Motor neuron (in vitro differentiated cells): ENCODE results near the gene EBPL. TPM values are rescaled to one million over a fixed set of nuclear protein-coding genes. Genes with fewer than 3 reads are reported as not detected.
"Not testable (repeated sequence)": the region's sequence is repeated elsewhere in the genome, so short reads cannot be mapped to it uniquely, and the experiment has no call there.

Source experiments
- ATAC-seq, 8 experiments: fragments of 200-7000 bp; cut with Tn5 transposase; replicated peaks in 6 of 8; 2 replicates each; pipeline ENCODE4 v1.8.0; 2021; ENCODE audit warnings: mild to moderate bottlenecking in 8 of 8, moderate library complexity in 8 of 8
- H3K27ac ChIP-seq, 2 donors: fragments of 250-450 bp; sonication (Bioruptor Pico); 2 replicates each; pipeline ENCODE4 v1.9.0; 2021; ENCODE audit warnings: antibody characterized with exemption in 2 of 2, mild to moderate bottlenecking in 2 of 2, moderate library complexity in 1 of 2
- H3K4me1 ChIP-seq, 2 donors: fragments of 250-450 bp; sonication (Bioruptor Pico); replicated peaks in 1 of 2; 2 replicates each; pipeline ENCODE4 v1.6.1; 2021; ENCODE audit warnings: antibody characterized with exemption in 2 of 2, mild to moderate bottlenecking in 2 of 2, moderate library complexity in 1 of 2
- H3K4me3 ChIP-seq, 5 donors: fragments of 250-450 bp; sonication (Bioruptor Pico); 2 replicates each; pipeline ENCODE4 v1.9.0; 2021; ENCODE audit warnings: antibody characterized with exemption in 5 of 5, mild to moderate bottlenecking in 5 of 5, moderate library complexity in 4 of 5
- WGBS, 10 experiments: fragments of 450-650 bp; shearing (Covaris generic); methylation state at CpG; one replicate each; pipeline ENCODE4 v1.0.0; 2022; 5-methylcytosine and 5-hydroxymethylcytosine counted together
- in situ Hi-C, 9 experiments: fragments of 400-800 bp; cut with MboI; loops; one replicate each; pipeline ENCODE4 v1.15.0; 2021; ENCODE audit warnings: low sequenced_read_pairs in 9 of 9, low pct_unique_long_range_greater_than_20kb in 2 of 9; ENCODE audit not compliant: unreplicated experiment in 9 of 9
- total RNA-seq, 8 experiments: library from RNA; unstranded; fragments of 300-600 nt; gene quantifications; 2 replicates each; pipeline versions ENCODE4 v1.2.3 to v1.2.4, GENCODE V29; 2022

Gene EBPL
- total RNA-seq: 10 to 100 TPM; 17.7 to 50.3 (median 26.0) TPM

- in situ Hi-C loops: no loop called here
- Histone ChIP-seq H3K4me3 (peak within 1 kb of the TSS; percentile 55 to 87 (median 62)), H3K4me1 (peaks cover 3 to 4% of the 10 kb centered on the region in 2 donors), H3K27ac (peak within 1 kb of the TSS; percentile 73 to 85)
- peak; percentile 95 to 98 (median 98) for ATAC-seq
- WGBS, 10 experiments: 0 to 1% (median 0%) methylated on average over 1 to 18 of the region's 67 CpGs; no CpG with 5 or more reads in 7 of the 10 experiments
Measured at GRCh38 chr13:49690995-49691784, at the start of gene EBPL. TSS of gene EBPL (minus strand) at chr13:49691486. CDS start at chr13:49691424, 62 bp downstream.

GRCh38 chr13:49740870-49741269 is 49.6 kb upstream of the EBPL start:
- in situ Hi-C loops: no loop called here
- no peaks in the 10 kb centered on the region for H3K4me1 ChIP-seq
- H3K4me3 ChIP-seq: no peak overlapping the region
- no peak for ATAC-seq
- 75 to 100% (median 100%) methylated on average over 2 of the region's 2 CpGs; no CpG with 5 or more reads in 6 of the 10 experiments for WGBS, 10 experiments
- no peak overlapping the region for H3K27ac ChIP-seq

- Histone ChIP-seq H3K27ac (no peak overlapping the region), H3K4me3 (no peak overlapping the region), H3K4me1 (no peaks in the 10 kb centered on the region)
- WGBS, 10 experiments: 75 to 100% (median 93%) methylated on average over 2 to 5 of the region's 5 CpGs
- in situ Hi-C loops: no loop called here
- ATAC-seq: no peak
Measured at GRCh38 chr13:49739498-49740187, 48.4 kb upstream of the EBPL start.

GRCh38 chr13:49733181-49733951 is 42.1 kb upstream of the EBPL start:
- Histone ChIP-seq H3K4me1 (no peaks in the 10 kb centered on the region), H3K27ac (no peak overlapping the region), H3K4me3 (no peak overlapping the region)
- in situ Hi-C loops: no loop called here
- WGBS, 10 experiments: 80 to 100% (median 99%) methylated on average over 1 to 7 of the region's 12 CpGs; no CpG with 5 or more reads in 2 of the 10 experiments
- ATAC-seq: no peak

GRCh38 chr13:49731766-49732165 is 40.5 kb upstream of the EBPL start:
- Histone ChIP-seq H3K4me1 (no peaks in the 10 kb centered on the region), H3K4me3 (no peak overlapping the region), H3K27ac (no peak overlapping the region)
- no peak for ATAC-seq
- in situ Hi-C loops: no loop called here

- in situ Hi-C loops: no loop called here
- 88 to 100% (median 95%) methylated on average over 2 to 6 of the region's 6 CpGs for WGBS, 10 experiments
- H3K4me1 ChIP-seq: no peaks in the 10 kb centered on the region
- H3K4me3 ChIP-seq: no peak overlapping the region
- H3K27ac ChIP-seq: no peak overlapping the region
- ATAC-seq: no peak
Measured at GRCh38 chr13:49716615-49717014, 25.3 kb upstream of the EBPL start.

- no peaks in the 10 kb centered on the region for H3K4me1 ChIP-seq
- no peak for ATAC-seq
- WGBS, 10 experiments: 100% methylated on average over 1 of the region's 1 CpG; no CpG with 5 or more reads in 2 of the 10 experiments
- no peak overlapping the region for H3K27ac ChIP-seq
- no peak overlapping the region for H3K4me3 ChIP-seq
- in situ Hi-C loops: no loop called here
Measured at GRCh38 chr13:49714757-49715156, 23.5 kb upstream of the EBPL start.

- peak in 2 of 8 experiments; percentile 77 to 85 for ATAC-seq
- WGBS, 10 experiments: 20 to 100% (median 100%) methylated on average over 1 to 2 of the region's 2 CpGs; no CpG with 5 or more reads in 1 of the 10 experiments
- Histone ChIP-seq H3K27ac (no peak overlapping the region), H3K4me3 (no peak overlapping the region), H3K4me1 (no peaks in the 10 kb centered on the region)
- in situ Hi-C loops: no loop called here
Measured at GRCh38 chr13:49711218-49711863, 20.1 kb upstream of the EBPL start.

- in situ Hi-C loops, H3K4me3 ChIP-seq, ATAC-seq, H3K27ac ChIP-seq, H3K4me1 ChIP-seq: not testable (repeated sequence)
- WGBS, 10 experiments: 96 to 100% (median 98%) methylated on average over 1 to 7 of the region's 7 CpGs; no CpG with 5 or more reads in 1 of the 10 experiments
Measured at GRCh38 chr13:49704264-49704663, 13.0 kb upstream of the EBPL start.

GRCh38 chr13:49701491-49701890 is 10.2 kb upstream of the EBPL start:
- no peak for ATAC-seq
- Histone ChIP-seq H3K4me3 (no peak overlapping the region), H3K27ac (no peak overlapping the region), H3K4me1 (no peaks in the 10 kb centered on the region)
- in situ Hi-C loops: no loop called here

GRCh38 chr13:49697468-49697867 is 6.2 kb upstream of the EBPL start:
- no peak for ATAC-seq
- Histone ChIP-seq H3K4me3 (no peak overlapping the region), H3K4me1 (no peaks in the 10 kb centered on the region), H3K27ac (no peak overlapping the region)
- in situ Hi-C loops: no loop called here
- WGBS, 10 experiments: 92 to 100% (median 100%) methylated on average over 2 to 3 of the region's 3 CpGs; no CpG with 5 or more reads in 1 of the 10 experiments

GRCh38 chr13:49694446-49694845 is 3.2 kb upstream of the EBPL start:
- WGBS, 10 experiments: 58 to 100% (median 83%) methylated on average over 1 of the region's 1 CpG; no CpG with 5 or more reads in 2 of the 10 experiments
- no peak for ATAC-seq
- Histone ChIP-seq H3K27ac (no peak overlapping the region), H3K4me1 (peaks cover 3 to 4% of the 10 kb centered on the region in 2 donors), H3K4me3 (no peak overlapping the region)
- in situ Hi-C loops: no loop called here
